Activated T-helper 1 cell treated with anti-CD3 and anti-CD28 coated beads, Interleukin-12 subunit alpha, Interleukin-12 subunit beta, Interleukin-2, Interleukin-4 antibody, amounts not matched to agents 30 ng/mL and 10 ng/mL and 1 ng/mL, durations not matched to agents 14 hours and 24 hours and 36 hours (primary cell): Measurements from ENCODE around the gene FRK. TPM values are rescaled to one million over a fixed set of nuclear protein-coding genes. Genes with fewer than 3 reads are reported as not detected.

Experiments
- DNase-seq: peaks from one replicate; pipeline ENCODE4 v3.0.0; 2021; ENCODE audit warnings: low spot score
- H3K27ac Mint-ChIP-seq: one replicate; pipeline ENCODE4 v1.8.0; 2021; ENCODE audit warnings: mild to moderate bottlenecking, mixed read lengths
- H3K27me3 Mint-ChIP-seq: one replicate; pipeline ENCODE4 v1.8.0; 2022; ENCODE audit warnings: mild to moderate bottlenecking, moderate library complexity, mixed read lengths; ENCODE audit not compliant: insufficient read depth
- H3K36me3 Mint-ChIP-seq: one replicate; pipeline ENCODE4 v1.8.0; 2021; ENCODE audit warnings: low read depth, mixed read lengths
- H3K4me1 Mint-ChIP-seq: one replicate; pipeline ENCODE4 v1.8.0; 2021; ENCODE audit warnings: low read depth, mixed read lengths
- H3K4me3 Mint-ChIP-seq: one replicate; pipeline ENCODE4 v1.8.0; 2021; ENCODE audit warnings: mild to moderate bottlenecking, moderate library complexity, mixed read lengths
- H3K9me3 Mint-ChIP-seq: one replicate; pipeline ENCODE4 v1.8.0; 2021; ENCODE audit warnings: mixed read lengths
- intact Hi-C: fragments of 100-400 bp; cut with micrococcal nuclease; formaldehyde crosslinking; loops from one replicate; pipeline ENCODE4 v1.15.1; 2024
- total RNA-seq: library from RNA; stranded (reverse); gene quantifications from 2 replicates; pipeline ENCODE4 v1.2.3, GENCODE V29; 2022

Gene FRK, protein sequence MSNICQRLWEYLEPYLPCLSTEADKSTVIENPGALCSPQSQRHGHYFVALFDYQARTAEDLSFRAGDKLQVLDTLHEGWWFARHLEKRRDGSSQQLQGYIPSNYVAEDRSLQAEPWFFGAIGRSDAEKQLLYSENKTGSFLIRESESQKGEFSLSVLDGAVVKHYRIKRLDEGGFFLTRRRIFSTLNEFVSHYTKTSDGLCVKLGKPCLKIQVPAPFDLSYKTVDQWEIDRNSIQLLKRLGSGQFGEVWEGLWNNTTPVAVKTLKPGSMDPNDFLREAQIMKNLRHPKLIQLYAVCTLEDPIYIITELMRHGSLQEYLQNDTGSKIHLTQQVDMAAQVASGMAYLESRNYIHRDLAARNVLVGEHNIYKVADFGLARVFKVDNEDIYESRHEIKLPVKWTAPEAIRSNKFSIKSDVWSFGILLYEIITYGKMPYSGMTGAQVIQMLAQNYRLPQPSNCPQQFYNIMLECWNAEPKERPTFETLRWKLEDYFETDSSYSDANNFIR
- total RNA-seq, result 0.02 TPM in 1 of 2 replicates, not detected in the other

GRCh38 chr6:116060572-116061283 is at the start of gene FRK:
FRK (minus strand) TSS chr6:116060891; CDS start chr6:116060311, 580 bp downstream.
- no peak within 1 kb of the TSS for H3K4me3 Mint-ChIP-seq
- no peak for DNase-seq
- H3K27me3 Mint-ChIP-seq, result peaks cover 6% of the 10 kb centered on the region
- no peaks in the 10 kb centered on the region for H3K36me3 Mint-ChIP-seq
- H3K27ac Mint-ChIP-seq, result no peak within 1 kb of the TSS
- no peaks in the 10 kb centered on the region for H3K4me1 Mint-ChIP-seq
- no peaks in the 10 kb centered on the region for H3K9me3 Mint-ChIP-seq
- intact Hi-C loops, result no loop called here

- no peak overlapping the region for H3K4me3 Mint-ChIP-seq
- peaks cover 22% of the 10 kb centered on the region for H3K4me1 Mint-ChIP-seq
- intact Hi-C loops, result loop anchor here (10.0 kb wide), 1 partner anchor 346 kb away; no protein-coding TSS in a partner anchor
- no peaks in the 10 kb centered on the region for H3K27me3 Mint-ChIP-seq
- no peak overlapping the region for H3K27ac Mint-ChIP-seq
- DNase-seq, result no peak
- peaks cover 20% of the 10 kb centered on the region for H3K36me3 Mint-ChIP-seq
- no peaks in the 10 kb centered on the region for H3K9me3 Mint-ChIP-seq
Observed at GRCh38 chr6:116108836-116109235, 48.1 kb upstream of the FRK start.

DNA sequence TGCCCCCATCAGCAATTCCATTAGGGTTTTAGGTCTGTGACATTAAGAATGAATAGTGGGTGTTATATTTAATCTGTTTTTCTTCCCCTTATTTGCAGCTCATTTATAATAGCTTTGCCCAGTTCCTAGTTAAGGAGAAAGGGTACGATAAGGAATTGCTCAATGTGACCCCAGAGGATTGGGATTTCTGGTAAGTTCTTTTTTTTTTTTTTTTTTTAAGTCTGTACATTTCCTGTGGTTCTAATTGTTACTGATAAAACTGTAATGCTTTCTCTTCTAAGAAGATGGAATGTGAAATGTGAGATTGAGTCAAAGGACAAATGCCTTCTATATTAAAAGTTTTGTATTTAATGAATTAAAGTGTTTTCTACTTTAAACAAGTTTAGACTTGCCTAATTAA is 45.5 kb upstream of the FRK start:
- DNase-seq, result no peak
- intact Hi-C loops, result loop anchor here (10.0 kb wide), 1 partner anchor 349 kb away; no protein-coding TSS in a partner anchor
- Mint-ChIP-seq H3K27ac (no peak overlapping the region), H3K4me3 (no peak overlapping the region), H3K9me3 (no peaks in the 10 kb centered on the region), H3K4me1 (peaks cover 46% of the 10 kb centered on the region), H3K36me3 (peaks cover 14% of the 10 kb centered on the region), H3K27me3 (no peaks in the 10 kb centered on the region)

DNA sequence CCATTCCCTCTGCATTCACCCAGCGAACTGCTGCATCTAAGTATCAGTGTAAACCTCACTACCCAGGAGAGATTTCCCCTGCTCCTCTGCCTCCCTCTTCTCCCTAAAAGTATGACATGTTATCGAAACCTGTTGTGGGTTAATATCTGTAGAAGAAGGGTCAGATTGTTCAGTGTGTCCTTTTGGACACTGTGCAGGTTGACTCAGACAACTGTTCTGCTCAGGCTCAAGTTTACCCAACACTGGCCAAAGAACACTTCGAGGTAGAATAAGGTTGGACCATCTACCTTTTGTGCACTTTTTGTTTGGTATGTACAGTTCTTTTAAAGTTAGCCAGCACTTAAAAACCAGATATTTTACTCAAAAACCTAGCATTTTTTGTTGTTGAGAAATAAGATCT is 44.6 kb upstream of the FRK start:
- no peaks in the 10 kb centered on the region for H3K27me3 Mint-ChIP-seq
- DNase-seq, result no peak
- peaks cover 10% of the 10 kb centered on the region for H3K36me3 Mint-ChIP-seq
- H3K27ac Mint-ChIP-seq, result no peak overlapping the region
- peaks cover 49% of the 10 kb centered on the region for H3K4me1 Mint-ChIP-seq
- H3K4me3 Mint-ChIP-seq, result no peak overlapping the region
- no peaks in the 10 kb centered on the region for H3K9me3 Mint-ChIP-seq
- intact Hi-C loops, result loop anchor here (10.0 kb wide), 1 partner anchor 350 kb away; no protein-coding TSS in a partner anchor

DNA sequence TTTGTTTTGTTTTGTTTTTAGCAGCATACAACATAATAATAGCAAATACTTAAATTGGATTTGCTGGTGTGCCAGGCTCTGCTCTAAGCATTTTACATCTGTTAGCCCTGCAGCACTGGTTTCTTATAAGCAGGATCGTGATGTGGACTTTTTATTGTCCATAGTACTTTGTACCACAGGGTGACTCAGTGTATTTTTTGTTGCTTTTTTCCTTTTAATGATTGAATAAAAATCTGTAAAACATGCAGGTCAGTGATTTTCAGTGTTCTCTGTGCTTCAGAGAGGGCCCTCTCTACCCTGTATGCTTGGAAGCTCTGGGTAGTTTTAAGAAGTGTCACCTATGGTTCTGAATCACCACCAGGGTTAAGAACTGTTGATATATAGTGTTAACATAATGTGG is 43.9 kb upstream of the FRK start:
- Mint-ChIP-seq H3K27me3 (no peaks in the 10 kb centered on the region), H3K36me3 (peaks cover 9% of the 10 kb centered on the region), H3K4me3 (no peak overlapping the region), H3K27ac (no peak overlapping the region), H3K9me3 (no peaks in the 10 kb centered on the region), H3K4me1 (peaks cover 56% of the 10 kb centered on the region)
- no peak for DNase-seq
- intact Hi-C loops, result loop anchor here (5.0 to 10.0 kb wide), 2 partner anchors 350 to 578 kb away; partner anchors contain the start of gene KPNA5

DNA sequence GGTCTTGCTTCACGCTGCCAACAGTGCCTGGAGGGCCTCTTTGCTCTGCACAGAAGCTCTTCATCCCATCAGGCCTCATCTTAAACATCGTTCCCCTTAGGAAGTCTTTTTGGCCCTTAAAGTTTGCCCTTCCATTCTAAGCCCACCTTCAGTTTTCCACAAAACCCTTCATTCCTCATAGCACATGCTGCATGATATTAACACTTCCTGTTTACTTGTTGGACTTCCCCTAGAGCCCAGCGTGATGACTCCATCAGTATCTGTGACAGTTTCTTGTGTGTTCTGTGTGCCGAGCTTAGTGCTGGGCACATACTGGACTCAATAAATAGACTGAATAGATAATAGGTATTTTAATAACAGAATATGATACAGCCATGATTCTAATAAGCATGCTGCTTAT is 42.2 kb upstream of the FRK start:
- H3K4me3 Mint-ChIP-seq, result peak overlapping the region; percentile 11
- no peaks in the 10 kb centered on the region for H3K36me3 Mint-ChIP-seq
- no peak overlapping the region for H3K27ac Mint-ChIP-seq
- H3K27me3 Mint-ChIP-seq, result no peaks in the 10 kb centered on the region
- peaks cover 60% of the 10 kb centered on the region for H3K4me1 Mint-ChIP-seq
- no peak for DNase-seq
- intact Hi-C loops, result loop anchor here (5.0 to 10.0 kb wide), 2 partner anchors 352 to 579 kb away; partner anchors contain the start of gene KPNA5
- no peaks in the 10 kb centered on the region for H3K9me3 Mint-ChIP-seq

GRCh38 chr6:116101790-116102189 is 41.1 kb upstream of the FRK start:
- intact Hi-C loops, result loop anchor here (1.0 to 10.0 kb wide), 7 partner anchors 153 to 581 kb away; partner anchors contain the start of genes KPNA5, RWDD1, TSPYL1 and TSPYL4
- H3K9me3 Mint-ChIP-seq, result peaks cover under 1% of the 10 kb centered on the region
- H3K36me3 Mint-ChIP-seq, result no peaks in the 10 kb centered on the region
- H3K4me3 Mint-ChIP-seq, result peak overlapping the region; percentile 95
- no peaks in the 10 kb centered on the region for H3K27me3 Mint-ChIP-seq
- H3K27ac Mint-ChIP-seq, result peak overlapping the region; percentile 87
- peaks cover 60% of the 10 kb centered on the region for H3K4me1 Mint-ChIP-seq
- no peak for DNase-seq

DNA sequence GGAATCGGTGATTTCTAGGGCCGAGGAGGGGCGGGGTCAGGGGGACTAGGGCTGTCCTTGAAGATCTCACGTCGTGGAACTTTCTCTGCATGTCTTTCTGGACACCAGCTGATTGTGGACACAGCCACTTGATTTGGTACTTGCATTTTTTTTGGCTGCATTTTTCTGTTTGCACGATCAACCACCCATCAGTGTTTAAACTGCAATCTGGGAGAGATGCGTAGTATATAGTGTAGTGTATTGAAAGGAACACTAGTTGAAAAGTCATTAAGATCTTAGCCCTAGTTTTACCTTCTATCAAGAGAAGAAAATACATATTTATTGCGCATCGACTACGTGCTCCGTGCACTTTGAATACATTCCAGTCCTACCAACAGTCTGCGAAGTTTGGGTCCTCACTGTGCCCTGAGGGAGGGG is 40.6 kb upstream of the FRK start:
- H3K36me3 Mint-ChIP-seq, result no peaks in the 10 kb centered on the region
- intact Hi-C loops, result loop anchor here (1.0 to 10.0 kb wide), 7 partner anchors 153 to 581 kb away; partner anchors contain the start of genes KPNA5, RWDD1, TSPYL1 and TSPYL4
- DNase-seq, result no peak
- H3K4me3 Mint-ChIP-seq, result peak overlapping the region; percentile 95
- H3K9me3 Mint-ChIP-seq, result peaks cover 6% of the 10 kb centered on the region
- peak overlapping the region; percentile 87 for H3K27ac Mint-ChIP-seq
- peaks cover 59% of the 10 kb centered on the region for H3K4me1 Mint-ChIP-seq
- H3K27me3 Mint-ChIP-seq, result no peaks in the 10 kb centered on the region

DNA sequence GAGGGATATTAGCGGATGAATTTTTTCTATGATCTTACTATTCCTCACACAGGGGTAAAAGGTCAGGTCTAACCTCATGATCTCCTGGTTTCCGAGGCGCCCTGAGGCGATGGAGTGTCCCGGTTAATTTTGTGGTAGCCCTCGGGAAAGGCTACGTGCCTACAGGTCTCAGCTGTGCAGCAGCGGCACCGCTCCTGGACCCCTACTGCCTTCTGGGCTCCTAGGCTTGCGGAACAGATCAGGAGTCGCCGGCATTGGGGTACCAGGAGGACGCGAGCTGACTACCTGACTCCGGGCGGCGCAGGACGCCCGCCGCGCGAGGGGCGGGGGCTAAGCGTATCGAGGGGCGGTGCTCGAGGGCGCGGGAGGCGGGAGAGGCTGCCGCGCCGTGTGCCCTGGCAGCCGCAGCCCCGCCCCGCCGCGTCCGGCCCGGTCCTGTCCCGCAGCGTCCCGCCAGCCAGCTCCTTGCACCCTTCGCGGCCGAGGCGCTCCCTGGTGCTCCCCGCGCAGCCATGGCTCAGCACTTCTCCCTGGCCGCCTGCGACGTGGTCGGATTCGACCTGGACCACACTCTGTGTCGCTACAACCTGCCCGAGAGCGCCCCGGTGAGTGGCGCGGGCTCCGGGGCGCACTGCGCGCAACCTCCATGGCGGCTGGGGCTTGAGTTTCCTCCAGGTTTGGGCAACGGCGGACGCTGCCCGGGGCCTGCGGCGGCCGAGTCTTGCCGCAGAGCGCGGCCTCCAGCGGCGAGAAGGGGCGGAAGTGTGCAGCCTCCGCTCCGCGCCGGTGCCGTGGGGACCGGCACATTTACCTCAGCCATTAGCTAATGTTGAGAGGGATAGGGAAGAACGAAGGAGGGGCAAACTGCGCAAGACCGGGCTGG is 40.0 kb upstream of the FRK start, which contains the start of gene NT5DC1:
Gene NT5DC1, plus strand, starts transcription at position 435 of the 883 bp plus-strand sequence. Its CDS starts 78 bp downstream, at position 513.
- DNase-seq, result peak; percentile 82
- Mint-ChIP-seq H3K4me1 (peaks cover 53% of the 10 kb centered on the region), H3K27me3 (no peaks in the 10 kb centered on the region), H3K4me3 (peak within 1 kb of the TSS; percentile 95), H3K36me3 (no peaks in the 10 kb centered on the region), H3K9me3 (peaks cover 12% of the 10 kb centered on the region), H3K27ac (peak within 1 kb of the TSS; percentile 87)
- intact Hi-C loops, result loop anchor here (1.0 to 10.0 kb wide), 7 partner anchors 154 to 582 kb away; partner anchors contain the start of genes KPNA5, RWDD1, TSPYL1 and TSPYL4

- no peaks in the 10 kb centered on the region for H3K27me3 Mint-ChIP-seq
- no peak overlapping the region for H3K4me3 Mint-ChIP-seq
- peaks cover 40% of the 10 kb centered on the region for H3K4me1 Mint-ChIP-seq
- no peak overlapping the region for H3K27ac Mint-ChIP-seq
- intact Hi-C loops, result no loop called here
- no peak for DNase-seq
- H3K9me3 Mint-ChIP-seq, result peaks cover 16% of the 10 kb centered on the region
- H3K36me3 Mint-ChIP-seq, result no peaks in the 10 kb centered on the region
Observed at GRCh38 chr6:116099036-116099435, 38.3 kb upstream of the FRK start.

GRCh38 chr6:116096979-116097816 is 36.5 kb upstream of the FRK start:
- DNase-seq, result no peak

More at GRCh38 chr6:116096979-116097816, 36.5 kb upstream of the FRK start:
- no peak overlapping the region for H3K4me3 Mint-ChIP-seq
- intact Hi-C loops, result loop anchor here (1.0 kb wide), 1 partner anchor 86 kb away; no protein-coding TSS in a partner anchor
- H3K27ac Mint-ChIP-seq, result no peak overlapping the region
- H3K9me3 Mint-ChIP-seq, result peaks cover 16% of the 10 kb centered on the region
- peaks cover 2% of the 10 kb centered on the region for H3K27me3 Mint-ChIP-seq
- no peaks in the 10 kb centered on the region for H3K36me3 Mint-ChIP-seq
- H3K4me1 Mint-ChIP-seq, result peaks cover 25% of the 10 kb centered on the region
